ENCODE measurements around the gene DZIP1L. TPM values are rescaled to one million over a fixed set of nuclear protein-coding genes. Genes with fewer than 3 reads are reported as not detected.

The DZIP1L gene
- total RNA-seq, 1 experiment from 2014 or later = 10.4 TPM

- Mint-ChIP-seq H3K9me3 (no peaks in the 10 kb centered on the region; a peak in 1 of 5 replicates), H3K27ac (peak overlapping the region in 1 of 3 experiments; percentile 44; a peak in 3 of 7 replicates), H3K36me3 (ENCODE audit: insufficient read depth in 1 of 3, low read depth in 3 of 3) (peaks cover 0 to 6% (median 4%) of the 10 kb centered on the region in 3 experiments; a peak in 5 of 7 replicates), H3K27me3 (ENCODE audit: low read depth) (no peaks in the 10 kb centered on the region), H3K4me1 (peaks cover 22 to 25% of the 10 kb centered on the region in 2 experiments), H3K4me3 (no peak overlapping the region)
- H2AFZ ChIP-seq (ENCODE audit: low read length) = no peak overlapping the region
- no peak overlapping the region for H3K4me2 ChIP-seq (ENCODE audit: insufficient read depth, insufficient read length, low read length)
- no peaks in the 10 kb centered on the region for H3K23me2 ChIP-seq (ENCODE audit: insufficient read length, low read depth, low read length, poor library complexity, severe bottlenecking)
- no peak overlapping the region for H3K9ac ChIP-seq (ENCODE audit: extremely low read depth, insufficient read length, low read length)
- H3K14ac ChIP-seq (ENCODE audit: insufficient read depth, low read length) = no peak overlapping the region
- peaks cover 5% of the 10 kb centered on the region for H3K4me1 ChIP-seq (ENCODE audit: insufficient read depth, low read length)
- H2BK15ac ChIP-seq (ENCODE audit: low read depth, low read length) = no peak overlapping the region
- no peak overlapping the region for H3K18ac ChIP-seq (ENCODE audit: insufficient read length, low read depth, low read length)
- H4K20me1 ChIP-seq (ENCODE audit: control insufficient read depth, insufficient read depth, insufficient read length) = no peaks in the 10 kb centered on the region
- no peak overlapping the region for H3K23ac ChIP-seq (ENCODE audit: insufficient read length, low read depth, low read length)
- no peak overlapping the region for H3K56ac ChIP-seq (ENCODE audit: insufficient read length, low read depth, low read length)
- no peak for DNase-seq
- no peaks in the 10 kb centered on the region for H3K9me3 ChIP-seq (ENCODE audit: control insufficient read depth, low read depth, low read length)
- H3K4ac ChIP-seq (ENCODE audit: low read depth, low read length) = no peak overlapping the region
- no peak overlapping the region for H2BK12ac ChIP-seq (ENCODE audit: insufficient read length, low read depth, low read length)
- TF ChIP-seq CTCF (conservative IDR thresholded peaks at IDR 0.05) = no peak
- no peak overlapping the region for H2BK120ac ChIP-seq (ENCODE audit: low read depth, low read length, poor library complexity, severe bottlenecking)
- H4K8ac ChIP-seq (replicated peaks; ENCODE audit: insufficient read length, low read depth, low read length) = no peak overlapping the region
- H3T11ph ChIP-seq (ENCODE audit: low read length) = no peak overlapping the region
- H4K5ac ChIP-seq (ENCODE audit: insufficient read length, low read depth, low read length) = no peak overlapping the region
- H2BK20ac ChIP-seq (ENCODE audit: low read depth, low read length, poor library complexity, severe bottlenecking) = no peak overlapping the region
- H3K79me2 ChIP-seq (ENCODE audit: insufficient read depth, low read length) = no peaks in the 10 kb centered on the region
- no peak overlapping the region for H2BK5ac ChIP-seq (ENCODE audit: insufficient read length, low read length)
- H3K27me3 ChIP-seq (ENCODE audit: insufficient read depth, low read length) = no peaks in the 10 kb centered on the region
- no peak overlapping the region for H3K27ac ChIP-seq (ENCODE audit: insufficient read length, low read depth, low read length)
- WGBS (ENCODE audit: extremely low coverage, insufficient read length, low lambda C conversion rate) = no CpG with 5 or more reads among the region's 5 CpGs
- H2AK5ac ChIP-seq (ENCODE audit: insufficient read length, low read length) = no peak overlapping the region
- H4K91ac ChIP-seq (ENCODE audit: insufficient read length, low read depth, low read length) = no peak overlapping the region
- no peaks in the 10 kb centered on the region for H3K79me1 ChIP-seq (ENCODE audit: insufficient read depth, low read depth, low read length, poor library complexity, severe bottlenecking)
Measured at GRCh38 chr3:138047596-138048158, 67.7 kb downstream of the DZIP1L start.
